ENCODE data around the gene FAAP20. TPM values are rescaled to one million over a fixed set of nuclear protein-coding genes. Genes with fewer than 3 reads are reported as not detected.
A peak's percentile ranks its signal among the peaks of the same experiment; 100 is the strongest.
"Not testable (repeated sequence)": the region's sequence is repeated elsewhere in the genome, so short reads cannot be mapped to it uniquely, and the experiment has no call there.

The FAAP20 gene
- total RNA-seq, 6 donors from 2014 or later = 26.7 to 88.0 (median 66.8) TPM

GRCh38 chr1:2152954-2153353 lies 41.6 kb downstream of the FAAP20 start:
- Histone ChIP-seq H3K4me1 (peaks cover 5 to 30% (median 17%) of the 10 kb centered on the region in 4 donors), H3K27ac (no peak overlapping the region), H3K4me3 (no peak overlapping the region), H3K9me3 (no peaks in the 10 kb centered on the region), H3K36me3 (peaks cover 0 to 42% (median 18%) of the 10 kb centered on the region in 4 donors), H3K27me3 (no peaks in the 10 kb centered on the region)
- 89 to 92% methylated on average over 9 to 11 of the region's 11 CpGs for WGBS, 2 donors
- TF ChIP-seq POLR2A (IDR thresholded peaks at IDR 0.05) (no peak), CTCF (IDR thresholded peaks at IDR 0.05) (no peak), EP300 (IDR thresholded peaks at IDR 0.05) (no peak), POLR2AphosphoS5 (IDR thresholded peaks at IDR 0.05) (no peak)
- DNase-seq = no peak
- ATAC-seq (ENCODE audit: low FRiP score in 2 of 2) = no peak

GRCh38 chr1:2151911-2152310 lies 42.7 kb downstream of the FAAP20 start:
- no peak for TF ChIP-seq CTCF (IDR thresholded peaks at IDR 0.05)
- no peak for TF ChIP-seq EP300 (IDR thresholded peaks at IDR 0.05)
- no peak for TF ChIP-seq POLR2AphosphoS5 (IDR thresholded peaks at IDR 0.05)
- TF ChIP-seq POLR2A (IDR thresholded peaks at IDR 0.05) = no peak
- no peaks in the 10 kb centered on the region for H3K9me3 ChIP-seq
- H3K27ac ChIP-seq = peak overlapping the region; percentile 32 to 86 (median 64)
- ATAC-seq (ENCODE audit: low FRiP score in 2 of 2) = no peak
- peaks cover 0 to 40% (median 14%) of the 10 kb centered on the region in 4 donors for H3K36me3 ChIP-seq
- H3K4me3 ChIP-seq = no peak overlapping the region
- H3K4me1 ChIP-seq = peaks cover 5 to 33% (median 17%) of the 10 kb centered on the region in 4 donors
- WGBS, 2 donors = 78 to 96% methylated on average over 6 of the region's 6 CpGs
- no peaks in the 10 kb centered on the region for H3K27me3 ChIP-seq
- no peak for DNase-seq

- DNase-seq = peak in 1 of 2 donors; percentile 73
- TF ChIP-seq POLR2AphosphoS5 (IDR thresholded peaks at IDR 0.05) (peak; percentile 54 to 55), EP300 (IDR thresholded peaks at IDR 0.05) (no peak)
- no peak overlapping the region for H3K4me3 ChIP-seq
- 37 to 54% methylated on average over 4 to 10 of the region's 10 CpGs for WGBS, 2 donors
- H3K9me3 ChIP-seq = no peaks in the 10 kb centered on the region
- peaks cover 5 to 33% (median 17%) of the 10 kb centered on the region in 4 donors for H3K4me1 ChIP-seq
- peak overlapping the region; percentile 32 to 86 (median 64) for H3K27ac ChIP-seq
- H3K27me3 ChIP-seq = no peaks in the 10 kb centered on the region
- peak; percentile 78 to 88 for ATAC-seq (ENCODE audit: low FRiP score in 2 of 2)
- H3K36me3 ChIP-seq = peaks cover 0 to 40% (median 13%) of the 10 kb centered on the region in 4 donors
Observed at GRCh38 chr1:2151252-2151651, 43.3 kb downstream of the FAAP20 start.

GRCh38 chr1:2150801-2151200 lies 43.8 kb downstream of the FAAP20 start:
- Histone ChIP-seq H3K4me1 (peaks cover 5 to 33% (median 17%) of the 10 kb centered on the region in 4 donors), H3K4me3 (no peak overlapping the region), H3K9me3 (no peaks in the 10 kb centered on the region), H3K27me3 (no peaks in the 10 kb centered on the region), H3K36me3 (peaks cover 0 to 40% (median 14%) of the 10 kb centered on the region in 4 donors), H3K27ac (peak overlapping the region; percentile 52 to 86 (median 78))
- DNase-seq (no peak), ATAC-seq (ENCODE audit: low FRiP score in 2 of 2) (peak in 1 of 2 donors; percentile 2)
- WGBS, 2 donors = 59 to 75% methylated on average over 19 of the region's 19 CpGs
- no peak for TF ChIP-seq POLR2AphosphoS5 (IDR thresholded peaks at IDR 0.05)
- TF ChIP-seq CTCF (IDR thresholded peaks at IDR 0.05) = no peak
- no peak for TF ChIP-seq EP300 (IDR thresholded peaks at IDR 0.05)
- no peak for TF ChIP-seq POLR2A (IDR thresholded peaks at IDR 0.05)

GRCh38 chr1:2148691-2149090 lies 45.9 kb downstream of the FAAP20 start:
- WGBS, 2 donors = 43 to 49% methylated on average over 11 to 14 of the region's 14 CpGs
- Histone ChIP-seq H3K4me1 (peaks cover 5 to 33% (median 17%) of the 10 kb centered on the region in 4 donors), H3K9me3 (no peaks in the 10 kb centered on the region), H3K4me3 (peak overlapping the region in 1 of 4 donors; percentile 25), H3K27ac (peak overlapping the region; percentile 76 to 87 (median 82)), H3K36me3 (peaks cover 0 to 42% (median 18%) of the 10 kb centered on the region in 4 donors), H3K27me3 (no peaks in the 10 kb centered on the region)
- DNase-seq = peak in 1 of 2 donors; percentile 74
- peak; percentile 45 to 48 for ATAC-seq (ENCODE audit: low FRiP score in 2 of 2)
- TF ChIP-seq CTCF (IDR thresholded peaks at IDR 0.05) = no peak
- TF ChIP-seq POLR2A (IDR thresholded peaks at IDR 0.05) = peak in 1 of 4 donors; percentile 25
- TF ChIP-seq EP300 (IDR thresholded peaks at IDR 0.05) = peak in 2 of 4 donors; percentile 71 to 84
- TF ChIP-seq POLR2AphosphoS5 (IDR thresholded peaks at IDR 0.05) = peak; percentile 90 to 92

GRCh38 chr1:2147869-2148268 lies 46.7 kb downstream of the FAAP20 start:
- not testable (repeated sequence) for H3K27me3 ChIP-seq; DNase-seq; H3K4me3 ChIP-seq; ATAC-seq (ENCODE audit: low FRiP score in 2 of 2); H3K9me3 ChIP-seq
- Histone ChIP-seq H3K36me3 (peaks cover 0 to 38% (median 17%) of the 10 kb centered on the region in 4 donors), H3K27ac (peak overlapping the region in 2 of 4 donors; percentile 80 to 83), H3K4me1 (peaks cover 5 to 33% (median 17%) of the 10 kb centered on the region in 4 donors)
- WGBS, 2 donors = 96% methylated on average over 5 of the region's 5 CpGs

Data from upper lobe of left lung (tissue), 6 donors.